Measurements from ENCODE around the gene RRAS.

Gene RRAS

GRCh38 chr19:49665351-49666119, 25.6 kb upstream of the RRAS start, which contains the start of the genes BCL2L12 and IRF3:
Gene BCL2L12 (plus strand): TSS chr19:49665933. CDS start chr19:49666693, 760 bp downstream.
Gene IRF3 (minus strand): TSS chr19:49665857. CDS start chr19:49664838, 1,019 bp downstream.
- peak; percentile 97 for DNase-seq (ENCODE audit: low read depth)
- TF ChIP-seq, protein P1, sequence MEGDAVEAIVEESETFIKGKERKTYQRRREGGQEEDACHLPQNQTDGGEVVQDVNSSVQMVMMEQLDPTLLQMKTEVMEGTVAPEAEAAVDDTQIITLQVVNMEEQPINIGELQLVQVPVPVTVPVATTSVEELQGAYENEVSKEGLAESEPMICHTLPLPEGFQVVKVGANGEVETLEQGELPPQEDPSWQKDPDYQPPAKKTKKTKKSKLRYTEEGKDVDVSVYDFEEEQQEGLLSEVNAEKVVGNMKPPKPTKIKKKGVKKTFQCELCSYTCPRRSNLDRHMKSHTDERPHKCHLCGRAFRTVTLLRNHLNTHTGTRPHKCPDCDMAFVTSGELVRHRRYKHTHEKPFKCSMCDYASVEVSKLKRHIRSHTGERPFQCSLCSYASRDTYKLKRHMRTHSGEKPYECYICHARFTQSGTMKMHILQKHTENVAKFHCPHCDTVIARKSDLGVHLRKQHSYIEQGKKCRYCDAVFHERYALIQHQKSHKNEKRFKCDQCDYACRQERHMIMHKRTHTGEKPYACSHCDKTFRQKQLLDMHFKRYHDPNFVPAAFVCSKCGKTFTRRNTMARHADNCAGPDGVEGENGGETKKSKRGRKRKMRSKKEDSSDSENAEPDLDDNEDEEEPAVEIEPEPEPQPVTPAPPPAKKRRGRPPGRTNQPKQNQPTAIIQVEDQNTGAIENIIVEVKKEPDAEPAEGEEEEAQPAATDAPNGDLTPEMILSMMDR (IDR thresholded peaks at IDR 0.05; ENCODE audit: low read length, missing control alignments): no peak
- H3K4me3 ChIP-seq (replicated peaks; ENCODE audit: low read depth, low read length): peak within 1 kb of the TSS; percentile 79

DNA sequence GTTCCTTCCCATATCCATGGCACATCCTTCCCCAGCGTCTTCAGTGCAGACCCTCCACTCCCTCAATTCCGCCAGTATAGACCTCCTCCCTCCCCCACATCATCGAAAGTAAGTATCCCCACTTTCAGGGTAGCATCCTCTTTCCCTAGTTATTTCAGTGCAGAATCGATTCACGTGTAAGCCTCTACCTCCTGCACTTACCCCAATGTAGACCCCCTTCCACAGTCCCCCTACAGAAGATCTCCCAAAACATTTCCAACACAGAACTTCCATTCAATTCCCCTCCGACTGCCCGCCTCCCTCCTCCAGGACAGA, 25.1 kb upstream of the RRAS start:
- TF ChIP-seq, protein P1 (IDR thresholded peaks at IDR 0.05; ENCODE audit: low read length, missing control alignments): no peak
- peak overlapping the region; percentile 79 for H3K4me3 ChIP-seq (replicated peaks; ENCODE audit: low read depth, low read length)
- no peak for DNase-seq (ENCODE audit: low read depth)

- DNase-seq (ENCODE audit: low read depth): peak; percentile 78
- TF ChIP-seq, protein P1 (IDR thresholded peaks at IDR 0.05; ENCODE audit: low read length, missing control alignments): no peak
- H3K4me3 ChIP-seq (replicated peaks; ENCODE audit: low read depth, low read length): peak overlapping the region; percentile 79
Observed at GRCh38 chr19:49664171-49665035, 24.5 kb upstream of the RRAS start.

GRCh38 chr19:49663224-49663623, 23.3 kb upstream of the RRAS start:
- TF ChIP-seq, protein P1 (IDR thresholded peaks at IDR 0.05; ENCODE audit: low read length, missing control alignments): no peak
- no peak for DNase-seq (ENCODE audit: low read depth)
- no peak overlapping the region for H3K4me3 ChIP-seq (replicated peaks; ENCODE audit: low read depth, low read length)

DNA sequence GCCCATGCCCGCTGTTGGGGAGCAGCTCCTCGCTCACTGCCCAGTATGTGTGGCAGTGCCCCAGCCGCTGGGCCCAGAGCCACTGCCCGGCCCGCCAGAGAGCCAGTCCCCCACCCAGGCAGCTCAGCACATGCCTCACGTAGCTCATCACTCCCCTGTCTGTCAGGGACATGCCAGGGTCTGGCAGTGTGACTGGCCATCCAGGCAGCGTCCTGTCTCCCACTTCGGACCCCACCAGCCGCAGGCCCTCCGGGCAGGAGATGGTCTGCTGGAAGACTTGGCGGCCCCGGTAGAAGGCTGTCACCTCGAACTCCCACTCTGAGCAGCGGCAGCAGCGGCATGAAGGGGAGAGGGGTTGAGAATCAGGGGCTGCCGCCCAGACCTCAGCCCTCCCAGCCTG, 22.1 kb upstream of the RRAS start:
- no peak overlapping the region for H3K4me3 ChIP-seq (replicated peaks; ENCODE audit: low read depth, low read length)

GRCh38 chr19:49660338-49660961, 20.5 kb upstream of the RRAS start:
- TF ChIP-seq, protein P1 (IDR thresholded peaks at IDR 0.05; ENCODE audit: low read length, missing control alignments): no peak
- H3K4me3 ChIP-seq (replicated peaks; ENCODE audit: low read depth, low read length): no peak overlapping the region
- DNase-seq (ENCODE audit: low read depth): no peak

More for the DNA sequence above, 22.1 kb upstream of the RRAS start:
- TF ChIP-seq, protein P1 (IDR thresholded peaks at IDR 0.05; ENCODE audit: low read length, missing control alignments): no peak
- DNase-seq (ENCODE audit: low read depth): no peak
